Activated T-helper 2 cell treated with anti-CD3 and anti-CD28 coated beads, Interferon-gamma antibody, Interleukin-2, Interleukin-4, amounts not matched to agents 10 μg/mL and 5 μg/mL and 100 μg/mL, durations not matched to agents 14 hours and 24 hours and 36 hours (primary cell): ENCODE measurements around the gene DAGLA. TPM values are rescaled to one million over a fixed set of nuclear protein-coding genes. Genes with fewer than 3 reads are reported as not detected.
A peak's percentile ranks its signal among the peaks of the same experiment; 100 is the strongest.
"Not testable (repeated sequence)": the region's sequence is repeated elsewhere in the genome, so short reads cannot be mapped to it uniquely, and the experiment has no call there.

Source experiments
- DNase-seq: peaks from one replicate; pipeline ENCODE4 v3.0.0; 2021; ENCODE audit warnings: low spot score
- H3K27ac Mint-ChIP-seq: one replicate; pipeline ENCODE4 v1.8.0; 2021; ENCODE audit warnings: mixed read lengths
- H3K27me3 Mint-ChIP-seq: one replicate; pipeline ENCODE4 v1.8.0; 2021; ENCODE audit warnings: low read depth, mixed read lengths
- H3K36me3 Mint-ChIP-seq: one replicate; pipeline ENCODE4 v1.8.0; 2021; ENCODE audit warnings: low read depth, mixed read lengths
- H3K4me1 Mint-ChIP-seq: one replicate; pipeline ENCODE4 v1.8.0; 2021; ENCODE audit warnings: low read depth, mixed read lengths
- H3K4me3 Mint-ChIP-seq: one replicate; pipeline ENCODE4 v1.8.0; 2021; ENCODE audit warnings: low read depth, mild to moderate bottlenecking, moderate library complexity, mixed read lengths
- H3K9me3 Mint-ChIP-seq: one replicate; pipeline ENCODE4 v1.8.0; 2021; ENCODE audit warnings: mixed read lengths
- intact Hi-C: fragments of 100-400 bp; cut with micrococcal nuclease; formaldehyde crosslinking; loops from one replicate; pipeline ENCODE4 v1.15.1; 2023
- total RNA-seq: library from RNA; stranded (reverse); gene quantifications from 2 replicates; pipeline ENCODE4 v1.2.3, GENCODE V29; 2022

The DAGLA gene
- total RNA-seq, 1 donor from 2014 or later, result 0.07 TPM

- peaks cover 25% of the 10 kb centered on the region for H3K27me3 Mint-ChIP-seq
- H3K4me1 Mint-ChIP-seq, H3K27ac Mint-ChIP-seq, DNase-seq, intact Hi-C loops, H3K9me3 Mint-ChIP-seq, H3K4me3 Mint-ChIP-seq, H3K36me3 Mint-ChIP-seq: not testable (repeated sequence)
Observed at GRCh38 chr11:61673946-61674467, 6.2 kb upstream of the DAGLA start.

GRCh38 chr11:61675826-61676225, 4.4 kb upstream of the DAGLA start:
- H3K36me3 Mint-ChIP-seq, result no peaks in the 10 kb centered on the region
- intact Hi-C loops, result no loop called here
- DNase-seq, result no peak
- no peaks in the 10 kb centered on the region for H3K4me1 Mint-ChIP-seq
- H3K27me3 Mint-ChIP-seq, result peaks cover 22% of the 10 kb centered on the region
- H3K4me3 Mint-ChIP-seq, result no peak overlapping the region
- H3K27ac Mint-ChIP-seq, result no peak overlapping the region
- H3K9me3 Mint-ChIP-seq, result no peaks in the 10 kb centered on the region

GRCh38 chr11:61679296-61679695, 895 bp upstream of the DAGLA start:
- Mint-ChIP-seq H3K4me3 (no peak overlapping the region), H3K36me3 (no peaks in the 10 kb centered on the region), H3K27ac (no peak overlapping the region), H3K27me3 (peaks cover 16% of the 10 kb centered on the region), H3K9me3 (no peaks in the 10 kb centered on the region), H3K4me1 (no peaks in the 10 kb centered on the region)
- intact Hi-C loops, result no loop called here
- no peak for DNase-seq

GRCh38 chr11:61680622-61681221, 531 bp downstream of the DAGLA start:
- peak overlapping the region; percentile 40 for H3K4me3 Mint-ChIP-seq
- H3K4me1 Mint-ChIP-seq, result no peaks in the 10 kb centered on the region
- no peak overlapping the region for H3K27ac Mint-ChIP-seq
- no peaks in the 10 kb centered on the region for H3K9me3 Mint-ChIP-seq
- no peak for DNase-seq
- peaks cover 10% of the 10 kb centered on the region for H3K27me3 Mint-ChIP-seq
- no peaks in the 10 kb centered on the region for H3K36me3 Mint-ChIP-seq
- intact Hi-C loops, result loop anchor here (1.0 kb wide), 1 partner anchor 53 kb away; no protein-coding TSS in a partner anchor

GRCh38 chr11:61682093-61682732, 2.0 kb downstream of the DAGLA start:
- Mint-ChIP-seq H3K4me1 (no peaks in the 10 kb centered on the region), H3K27me3 (peaks cover 10% of the 10 kb centered on the region), H3K4me3 (no peak overlapping the region), H3K36me3 (no peaks in the 10 kb centered on the region), H3K9me3 (no peaks in the 10 kb centered on the region), H3K27ac (no peak overlapping the region)
- no peak for DNase-seq
- intact Hi-C loops, result no loop called here

- Mint-ChIP-seq H3K4me3 (no peak overlapping the region), H3K27me3 (peaks cover 9% of the 10 kb centered on the region), H3K9me3 (no peaks in the 10 kb centered on the region), H3K27ac (no peak overlapping the region), H3K36me3 (no peaks in the 10 kb centered on the region), H3K4me1 (no peaks in the 10 kb centered on the region)
- no peak for DNase-seq
- intact Hi-C loops, result no loop called here
Observed at GRCh38 chr11:61682906-61683675, 2.9 kb downstream of the DAGLA start.

GRCh38 chr11:61683961-61684869, 4.0 kb downstream of the DAGLA start:
- Mint-ChIP-seq H3K27ac (no peak overlapping the region), H3K4me3 (no peak overlapping the region), H3K36me3 (no peaks in the 10 kb centered on the region), H3K4me1 (no peaks in the 10 kb centered on the region), H3K27me3 (peaks cover 6% of the 10 kb centered on the region), H3K9me3 (no peaks in the 10 kb centered on the region)
- intact Hi-C loops, result no loop called here
- peak; percentile 31 for DNase-seq

- Mint-ChIP-seq H3K4me3 (no peak overlapping the region), H3K9me3 (no peaks in the 10 kb centered on the region), H3K4me1 (no peaks in the 10 kb centered on the region), H3K36me3 (no peaks in the 10 kb centered on the region), H3K27me3 (peaks cover 9% of the 10 kb centered on the region), H3K27ac (no peak overlapping the region)
- no peak for DNase-seq
- intact Hi-C loops, result no loop called here
Observed at GRCh38 chr11:61684870-61685616, 4.9 kb downstream of the DAGLA start.

GRCh38 chr11:61685617-61685967, 5.4 kb downstream of the DAGLA start:
- H3K36me3 Mint-ChIP-seq, result no peaks in the 10 kb centered on the region
- H3K4me1 Mint-ChIP-seq, result no peaks in the 10 kb centered on the region
- H3K4me3 Mint-ChIP-seq, result no peak overlapping the region

GRCh38 chr11:61686066-61686465, 5.9 kb downstream of the DAGLA start:
- DNase-seq, result no peak
- intact Hi-C loops, result no loop called here
- no peaks in the 10 kb centered on the region for H3K9me3 Mint-ChIP-seq
- H3K4me1 Mint-ChIP-seq, result no peaks in the 10 kb centered on the region
- no peaks in the 10 kb centered on the region for H3K36me3 Mint-ChIP-seq
- H3K4me3 Mint-ChIP-seq, result no peak overlapping the region
- no peak overlapping the region for H3K27ac Mint-ChIP-seq
- H3K27me3 Mint-ChIP-seq, result peaks cover 9% of the 10 kb centered on the region

More at GRCh38 chr11:61685617-61685967, 5.4 kb downstream of the DAGLA start:
- Mint-ChIP-seq H3K27me3 (peaks cover 9% of the 10 kb centered on the region), H3K9me3 (no peaks in the 10 kb centered on the region), H3K27ac (no peak overlapping the region)
- no peak for DNase-seq
- intact Hi-C loops, result no loop called here

- intact Hi-C loops, result no loop called here
- Mint-ChIP-seq H3K27ac (no peak overlapping the region), H3K4me1 (no peaks in the 10 kb centered on the region), H3K4me3 (no peak overlapping the region), H3K9me3 (no peaks in the 10 kb centered on the region), H3K27me3 (peaks cover 9% of the 10 kb centered on the region), H3K36me3 (no peaks in the 10 kb centered on the region)
- DNase-seq, result no peak
Observed at GRCh38 chr11:61686469-61686868, 6.3 kb downstream of the DAGLA start.

GRCh38 chr11:61687420-61687819, 7.2 kb downstream of the DAGLA start:
- Mint-ChIP-seq H3K27me3 (peaks cover 9% of the 10 kb centered on the region), H3K4me1 (no peaks in the 10 kb centered on the region), H3K27ac (no peak overlapping the region), H3K36me3 (no peaks in the 10 kb centered on the region), H3K9me3 (no peaks in the 10 kb centered on the region), H3K4me3 (no peak overlapping the region)
- intact Hi-C loops, result no loop called here
- no peak for DNase-seq
